Motor neuron (in vitro differentiated cells): ENCODE data around the gene REN. TPM values are rescaled to one million over a fixed set of nuclear protein-coding genes. Genes with fewer than 3 reads are reported as not detected.
A peak's percentile ranks its signal among the peaks of the same experiment; 100 is the strongest.

Experiments
- ATAC-seq, 8 experiments: fragments of 200-7000 bp; cut with Tn5 transposase; replicated peaks in 6 of 8; 2 replicates each; pipeline ENCODE4 v1.8.0; 2021; ENCODE audit warnings: mild to moderate bottlenecking in 8 of 8, moderate library complexity in 8 of 8
- H3K27ac ChIP-seq, 2 donors: fragments of 250-450 bp; sonication (Bioruptor Pico); 2 replicates each; pipeline ENCODE4 v1.9.0; 2021; ENCODE audit warnings: antibody characterized with exemption in 2 of 2, mild to moderate bottlenecking in 2 of 2, moderate library complexity in 1 of 2
- H3K4me1 ChIP-seq, 2 donors: fragments of 250-450 bp; sonication (Bioruptor Pico); replicated peaks in 1 of 2; 2 replicates each; pipeline ENCODE4 v1.6.1; 2021; ENCODE audit warnings: antibody characterized with exemption in 2 of 2, mild to moderate bottlenecking in 2 of 2, moderate library complexity in 1 of 2
- H3K4me3 ChIP-seq, 5 donors: fragments of 250-450 bp; sonication (Bioruptor Pico); 2 replicates each; pipeline ENCODE4 v1.9.0; 2021; ENCODE audit warnings: antibody characterized with exemption in 5 of 5, mild to moderate bottlenecking in 5 of 5, moderate library complexity in 4 of 5
- WGBS, 10 experiments: fragments of 450-650 bp; shearing (Covaris generic); methylation state at CpG; one replicate each; pipeline ENCODE4 v1.0.0; 2022; 5-methylcytosine and 5-hydroxymethylcytosine counted together
- in situ Hi-C, 9 experiments: fragments of 400-800 bp; cut with MboI; loops; one replicate each; pipeline ENCODE4 v1.15.0; 2021; ENCODE audit warnings: low sequenced_read_pairs in 9 of 9, low pct_unique_long_range_greater_than_20kb in 2 of 9; ENCODE audit not compliant: unreplicated experiment in 9 of 9
- total RNA-seq, 8 experiments: library from RNA; unstranded; fragments of 300-600 nt; gene quantifications; 2 replicates each; pipeline versions ENCODE4 v1.2.3 to v1.2.4, GENCODE V29; 2022

The REN gene
- total RNA-seq, 8 experiments from 2014 or later, result 0.25 to 0.75 (median 0.33) TPM; not detected in 5

- 68 to 100% (median 84%) methylated on average over 1 to 9 of the region's 9 CpGs; no CpG with 5 or more reads in 2 of the 10 experiments for WGBS, 10 experiments
- in situ Hi-C loops, result loop anchor here in 1 of 9 experiments (25.0 kb wide), 1 partner anchor 313 kb away; the partner anchor contains the start of gene MDM4
Measured at GRCh38 chr1:204199579-204199978, 33.4 kb upstream of the REN start.

GRCh38 chr1:204198348-204199340, 32.5 kb upstream of the REN start:
- WGBS, 10 experiments, result 0 to 76% (median 58%) methylated on average over 1 to 11 of the region's 18 CpGs; no CpG with 5 or more reads in 3 of the 10 experiments
- peak in 7 of 8 experiments; percentile 41 to 86 (median 83) for ATAC-seq
- in situ Hi-C loops, result loop anchor here in 1 of 9 experiments (25.0 kb wide), 1 partner anchor 314 kb away; the partner anchor contains the start of gene MDM4

More at GRCh38 chr1:204199579-204199978, 33.4 kb upstream of the REN start:
- no peak overlapping the region for H3K4me3 ChIP-seq
- H3K4me1 ChIP-seq, result peaks cover 14 to 19% of the 10 kb centered on the region in 2 donors
- ATAC-seq, result no peak
- no peak overlapping the region for H3K27ac ChIP-seq

GRCh38 chr1:204197068-204197467, 30.9 kb upstream of the REN start:
- Histone ChIP-seq H3K27ac (no peak overlapping the region), H3K4me1 (peaks cover 14 to 19% of the 10 kb centered on the region in 2 donors), H3K4me3 (no peak overlapping the region)
- in situ Hi-C loops, result loop anchor here in 1 of 9 experiments (25.0 kb wide), 1 partner anchor 315 kb away; the partner anchor contains the start of gene MDM4
- WGBS, 10 experiments, result 57 to 82% (median 76%) methylated on average over 1 to 4 of the region's 5 CpGs; no CpG with 5 or more reads in 2 of the 10 experiments
- ATAC-seq, result no peak

More at GRCh38 chr1:204198348-204199340, 32.5 kb upstream of the REN start:
- Histone ChIP-seq H3K4me1 (peaks cover 14 to 19% of the 10 kb centered on the region in 2 donors), H3K27ac (no peak overlapping the region), H3K4me3 (no peak overlapping the region)

- ATAC-seq, result peak in 4 of 8 experiments; percentile 13 to 33 (median 20)
Measured at GRCh38 chr1:204196068-204196795, 30.1 kb upstream of the REN start, which contains the start of gene KISS1. Gene KISS1, minus strand, starts transcription at chr1:204196491. Its CDS starts 3,615 bp downstream, at chr1:204192876.

GRCh38 chr1:204194771-204195170, 28.6 kb upstream of the REN start:
- peaks cover 27 to 38% of the 10 kb centered on the region in 2 donors for H3K4me1 ChIP-seq
- no peak overlapping the region for H3K4me3 ChIP-seq
- in situ Hi-C loops, result loop anchor here in 1 of 9 experiments (25.0 kb wide), 1 partner anchor 318 kb away; the partner anchor contains the start of gene MDM4
- WGBS, 10 experiments, result 65 to 100% (median 78%) methylated on average over 1 to 4 of the region's 7 CpGs; no CpG with 5 or more reads in 6 of the 10 experiments
- no peak overlapping the region for H3K27ac ChIP-seq
- no peak for ATAC-seq

More at GRCh38 chr1:204196068-204196795, 30.1 kb upstream of the REN start, which contains the start of gene KISS1:
- in situ Hi-C loops, result loop anchor here in 1 of 9 experiments (25.0 kb wide), 1 partner anchor 316 kb away; the partner anchor contains the start of gene MDM4
- 18 to 100% (median 62%) methylated on average over 1 to 14 of the region's 18 CpGs; no CpG with 5 or more reads in 3 of the 10 experiments for WGBS, 10 experiments
- Histone ChIP-seq H3K4me3 (no peak within 1 kb of the TSS), H3K4me1 (peaks cover 14 to 25% of the 10 kb centered on the region in 2 donors), H3K27ac (no peak within 1 kb of the TSS)

GRCh38 chr1:204194080-204194479, 27.9 kb upstream of the REN start:
- in situ Hi-C loops, result loop anchor here in 1 of 9 experiments (25.0 kb wide), 1 partner anchor 318 kb away; the partner anchor contains the start of gene MDM4
- Histone ChIP-seq H3K4me3 (no peak overlapping the region), H3K4me1 (peaks cover 33 to 44% of the 10 kb centered on the region in 2 donors), H3K27ac (no peak overlapping the region)
- 33 to 100% (median 83%) methylated on average over 1 to 2 of the region's 2 CpGs; no CpG with 5 or more reads in 3 of the 10 experiments for WGBS, 10 experiments
- no peak for ATAC-seq

- H3K4me1 ChIP-seq, result peaks cover 39 to 52% of the 10 kb centered on the region in 2 donors
- H3K4me3 ChIP-seq, result no peak overlapping the region
- 40 to 100% (median 85%) methylated on average over 1 to 3 of the region's 3 CpGs; no CpG with 5 or more reads in 2 of the 10 experiments for whole genome bisulfite sequencing, 10 experiments
- no peak overlapping the region for H3K27ac ChIP-seq
- in situ Hi-C loops, result loop anchor here in 1 of 9 experiments (25.0 kb wide), 1 partner anchor 320 kb away; the partner anchor contains the start of gene MDM4
- ATAC-seq, result no peak
Measured at GRCh38 chr1:204192589-204193352, 26.6 kb upstream of the REN start.

- Histone ChIP-seq H3K4me1 (peaks cover 39 to 53% of the 10 kb centered on the region in 2 donors), H3K4me3 (no peak overlapping the region), H3K27ac (no peak overlapping the region)
- in situ Hi-C loops, result loop anchor here in 1 of 9 experiments (25.0 kb wide), 1 partner anchor 320 kb away; the partner anchor contains the start of gene MDM4
- ATAC-seq, result no peak
- WGBS, 10 experiments, result 80 to 100% (median 97%) methylated on average over 1 to 2 of the region's 2 CpGs; no CpG with 5 or more reads in 4 of the 10 experiments
Measured at GRCh38 chr1:204192046-204192445, 25.9 kb upstream of the REN start.

GRCh38 chr1:204191456-204191855, 25.3 kb upstream of the REN start:
- 43 to 100% (median 84%) methylated on average over 2 to 6 of the region's 7 CpGs; no CpG with 5 or more reads in 4 of the 10 experiments for WGBS, 10 experiments
- no peak for ATAC-seq

GRCh38 chr1:204190212-204191211, 24.4 kb upstream of the REN start:
- in situ Hi-C loops, result loop anchor here in 1 of 9 experiments (25.0 kb wide), 1 partner anchor 322 kb away; the partner anchor contains the start of gene MDM4

More at GRCh38 chr1:204191456-204191855, 25.3 kb upstream of the REN start:
- Histone ChIP-seq H3K4me3 (no peak overlapping the region), H3K27ac (no peak overlapping the region), H3K4me1 (peaks cover 41 to 53% of the 10 kb centered on the region in 2 donors)
- in situ Hi-C loops, result loop anchor here in 1 of 9 experiments (25.0 kb wide), 1 partner anchor 321 kb away; the partner anchor contains the start of gene MDM4

More at GRCh38 chr1:204190212-204191211, 24.4 kb upstream of the REN start:
- Histone ChIP-seq H3K4me3 (peak overlapping the region in 1 of 5 donors; percentile 10), H3K27ac (peak overlapping the region; percentile 49 to 72), H3K4me1 (peaks cover 39 to 47% of the 10 kb centered on the region in 2 donors)
- 15 to 81% (median 51%) methylated on average over 1 to 13 of the region's 44 CpGs for WGBS, 10 experiments
- peak; percentile 40 to 76 (median 60) for ATAC-seq
